ENCODE results near the gene CFAP58.

Gene CFAP58

GRCh38 chr10:104479906-104480593, 126.4 kb downstream of the CFAP58 start:
- H3K9me3 ChIP-seq (ENCODE audit: insufficient read depth, low read depth, low read length): no peaks in the 10 kb centered on the region
- H3K27ac ChIP-seq (ENCODE audit: low read length): no peak overlapping the region
- no peak overlapping the region for H3K4me3 ChIP-seq (ENCODE audit: low read length)
- no peaks in the 10 kb centered on the region for H3K27me3 ChIP-seq (ENCODE audit: insufficient read depth, low read length)
- H3K36me3 ChIP-seq (ENCODE audit: insufficient read depth, low read depth, low read length): no peaks in the 10 kb centered on the region
- no peak overlapping the region for H3K9ac ChIP-seq (ENCODE audit: low read depth, low read length)
- no peaks in the 10 kb centered on the region for H3K4me1 ChIP-seq (ENCODE audit: insufficient read depth, low read length)

DNA sequence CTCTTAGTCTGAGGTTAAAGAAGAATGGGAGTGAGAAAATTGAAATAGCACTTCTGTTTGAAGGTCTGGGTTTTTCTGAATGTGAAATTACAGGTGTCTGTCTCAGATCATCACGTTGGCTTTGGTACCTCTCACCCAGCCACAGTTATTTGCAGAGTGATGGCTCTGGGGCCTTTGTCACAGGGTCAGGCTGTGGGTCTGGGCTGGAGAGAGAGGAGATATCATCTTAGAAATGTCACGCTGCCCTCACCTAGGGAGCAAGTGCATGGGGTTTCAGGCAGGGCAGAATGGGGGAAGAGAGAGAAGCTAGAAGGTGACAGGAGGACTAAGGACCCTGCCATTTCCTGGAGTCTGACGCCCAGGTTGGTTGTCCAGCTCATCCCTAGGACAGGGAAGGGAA, 127.2 kb downstream of the CFAP58 start:
- no peak overlapping the region for H3K27ac ChIP-seq (ENCODE audit: low read length)
- H3K4me1 ChIP-seq (ENCODE audit: insufficient read depth, low read length): no peaks in the 10 kb centered on the region
- no peaks in the 10 kb centered on the region for H3K9me3 ChIP-seq (ENCODE audit: insufficient read depth, low read depth, low read length)
- H3K27me3 ChIP-seq (ENCODE audit: insufficient read depth, low read length): no peaks in the 10 kb centered on the region
- H3K9ac ChIP-seq (ENCODE audit: low read depth, low read length): no peak overlapping the region
- no peaks in the 10 kb centered on the region for H3K36me3 ChIP-seq (ENCODE audit: insufficient read depth, low read depth, low read length)
- no peak overlapping the region for H3K4me3 ChIP-seq (ENCODE audit: low read length)

DNA sequence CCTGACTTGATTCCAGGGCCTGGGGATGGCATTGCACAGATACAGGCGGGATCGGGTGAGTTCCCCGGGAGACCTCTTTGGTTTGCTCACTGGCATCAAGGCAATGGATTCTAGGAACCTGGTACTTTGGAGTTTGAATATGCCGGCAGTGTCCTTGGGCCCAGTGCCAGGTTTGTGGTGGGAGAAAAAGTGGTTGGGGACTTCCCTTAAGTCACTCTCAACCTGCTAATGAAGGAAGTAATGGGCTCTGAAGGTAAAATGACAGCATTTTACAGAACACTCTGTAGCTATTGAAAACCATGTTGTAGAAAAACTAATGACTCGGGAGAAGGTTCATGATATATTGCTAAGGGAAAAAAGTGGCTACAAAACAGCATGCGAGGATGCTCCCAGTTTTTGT, 129.9 kb downstream of the CFAP58 start:
- peaks cover 3% of the 10 kb centered on the region; the same call in 1 of the 2 replicates for H3K4me1 ChIP-seq (ENCODE audit: insufficient read depth, low read length)
- H3K27me3 ChIP-seq (ENCODE audit: insufficient read depth, low read length): no peaks in the 10 kb centered on the region

DNA sequence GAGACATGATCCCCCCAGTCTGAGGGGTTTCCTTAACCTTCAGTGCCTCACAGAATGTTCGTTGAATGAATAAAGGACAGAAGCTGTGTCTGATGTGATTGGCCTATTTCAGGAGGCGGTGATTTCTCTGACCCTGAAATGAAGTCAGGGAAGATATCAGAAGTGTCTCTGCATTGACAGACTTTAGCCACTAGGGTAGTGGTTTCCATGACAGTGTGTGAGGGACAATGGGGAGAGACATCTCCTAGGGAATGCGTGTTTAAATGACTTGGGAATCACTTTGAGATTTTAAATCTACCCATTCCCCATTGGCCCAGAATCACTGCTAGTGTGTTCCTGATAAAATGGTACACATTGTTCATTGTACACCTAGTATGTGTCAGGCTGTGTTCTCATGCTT, 132.0 kb downstream of the CFAP58 start:
- Histone ChIP-seq H3K27ac (ENCODE audit: low read length) (no peak overlapping the region), H3K27me3 (ENCODE audit: insufficient read depth, low read length) (no peaks in the 10 kb centered on the region), H3K4me1 (ENCODE audit: insufficient read depth, low read length) (peaks cover 3% of the 10 kb centered on the region; the same call in 1 of the 2 replicates), H3K9me3 (ENCODE audit: insufficient read depth, low read depth, low read length) (no peaks in the 10 kb centered on the region), H3K36me3 (ENCODE audit: insufficient read depth, low read depth, low read length) (no peaks in the 10 kb centered on the region), H3K9ac (ENCODE audit: low read depth, low read length) (no peak overlapping the region), H3K4me3 (ENCODE audit: low read length) (no peak overlapping the region)

More for the DNA sequence above, 129.9 kb downstream of the CFAP58 start:
- no peak overlapping the region for H3K9ac ChIP-seq (ENCODE audit: low read depth, low read length)
- H3K36me3 ChIP-seq (ENCODE audit: insufficient read depth, low read depth, low read length): no peaks in the 10 kb centered on the region
- H3K4me3 ChIP-seq (ENCODE audit: low read length): no peak overlapping the region
- H3K27ac ChIP-seq (ENCODE audit: low read length): no peak overlapping the region
- no peaks in the 10 kb centered on the region for H3K9me3 ChIP-seq (ENCODE audit: insufficient read depth, low read depth, low read length)

DNA sequence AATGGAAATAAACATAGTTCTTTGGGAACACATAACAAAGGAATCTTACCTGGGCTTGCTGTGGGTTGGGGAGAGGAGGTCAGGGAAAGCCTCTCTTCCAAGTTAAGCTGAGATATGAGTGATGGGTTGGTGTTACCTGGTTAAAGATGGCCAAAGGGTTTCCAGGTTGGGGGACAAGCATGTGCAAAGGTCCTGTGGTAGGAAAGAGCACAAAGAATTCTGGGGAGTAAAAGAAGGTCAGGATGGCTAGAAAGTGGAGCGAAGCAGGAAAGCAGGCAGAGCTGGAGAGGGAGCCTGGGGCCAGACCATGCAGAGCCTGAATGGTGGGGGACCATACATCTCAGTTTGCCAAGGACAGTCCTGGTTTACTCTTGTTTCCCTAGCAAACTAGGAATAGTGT, 133.2 kb downstream of the CFAP58 start:
- Histone ChIP-seq H3K9ac (ENCODE audit: low read depth, low read length) (no peak overlapping the region), H3K27me3 (ENCODE audit: insufficient read depth, low read length) (no peaks in the 10 kb centered on the region), H3K36me3 (ENCODE audit: insufficient read depth, low read depth, low read length) (no peaks in the 10 kb centered on the region), H3K4me3 (ENCODE audit: low read length) (no peak overlapping the region), H3K27ac (ENCODE audit: low read length) (no peak overlapping the region), H3K9me3 (ENCODE audit: insufficient read depth, low read depth, low read length) (no peaks in the 10 kb centered on the region), H3K4me1 (ENCODE audit: insufficient read depth, low read length) (peaks cover 3% of the 10 kb centered on the region; the same call in 1 of the 2 replicates)

DNA sequence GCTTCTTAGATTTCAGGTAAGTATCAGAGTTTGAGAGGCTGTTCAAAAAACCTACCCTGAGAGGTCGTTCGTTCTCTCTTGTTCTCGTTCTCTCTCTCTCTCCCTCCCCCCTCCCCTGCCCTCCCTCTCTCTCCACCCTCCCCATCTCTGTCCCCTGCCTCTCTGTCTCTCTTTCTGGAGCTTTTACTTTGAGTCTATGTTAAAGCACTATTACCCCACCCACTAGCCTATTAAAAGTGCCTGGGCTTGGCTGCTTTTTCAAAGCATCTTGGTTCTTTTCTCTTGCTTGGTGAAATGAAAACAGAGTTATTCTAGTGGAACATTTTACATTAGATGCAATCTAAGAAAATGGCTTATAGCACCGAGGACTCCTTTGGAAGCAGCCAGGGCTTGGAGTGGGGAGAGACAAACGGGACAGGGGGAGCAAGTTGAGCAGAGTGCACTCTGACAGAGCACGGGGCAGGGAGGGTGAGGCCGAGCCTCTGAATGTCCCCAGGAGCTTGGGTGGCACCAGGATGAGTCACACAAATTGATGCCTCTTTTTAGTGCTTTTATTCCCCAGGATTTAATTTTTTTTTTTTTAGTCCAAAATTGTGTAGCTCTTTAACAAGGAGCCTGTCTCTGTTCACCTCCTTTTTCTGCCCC, 134.3 kb downstream of the CFAP58 start:
- no peaks in the 10 kb centered on the region for H3K27me3 ChIP-seq (ENCODE audit: insufficient read depth, low read length)
- no peak overlapping the region for H3K9ac ChIP-seq (ENCODE audit: low read depth, low read length)
- H3K4me3 ChIP-seq (ENCODE audit: low read length): no peak overlapping the region
- H3K9me3 ChIP-seq (ENCODE audit: insufficient read depth, low read depth, low read length): no peaks in the 10 kb centered on the region
- H3K27ac ChIP-seq (ENCODE audit: low read length): no peak overlapping the region
- peaks cover 3% of the 10 kb centered on the region; the same call in 1 of the 2 replicates for H3K4me1 ChIP-seq (ENCODE audit: insufficient read depth, low read length)
- H3K36me3 ChIP-seq (ENCODE audit: insufficient read depth, low read depth, low read length): no peaks in the 10 kb centered on the region

DNA sequence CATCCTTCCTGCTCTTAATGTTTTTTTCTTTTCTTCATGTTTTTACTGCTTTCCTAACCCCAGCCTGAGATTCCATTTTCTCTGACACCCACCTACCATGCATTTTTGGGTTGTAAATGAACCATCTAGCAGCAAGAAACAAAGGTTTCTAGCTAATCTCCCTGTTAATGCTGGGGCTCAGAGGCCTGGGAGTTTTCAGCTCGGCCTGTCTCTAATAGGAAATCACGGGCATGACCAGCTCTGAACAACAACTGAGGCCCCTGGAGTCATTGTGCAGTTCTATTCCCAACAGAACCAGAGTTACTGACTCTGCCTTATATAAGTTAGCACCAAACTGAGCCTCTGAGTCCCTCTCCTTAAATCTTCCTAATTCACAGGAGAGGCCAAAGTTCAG, 134.8 kb downstream of the CFAP58 start:
- Histone ChIP-seq H3K4me1 (ENCODE audit: insufficient read depth, low read length) (peaks cover 3% of the 10 kb centered on the region; the same call in 1 of the 2 replicates), H3K27me3 (ENCODE audit: insufficient read depth, low read length) (no peaks in the 10 kb centered on the region), H3K9ac (ENCODE audit: low read depth, low read length) (no peak overlapping the region), H3K9me3 (ENCODE audit: insufficient read depth, low read depth, low read length) (no peaks in the 10 kb centered on the region), H3K4me3 (ENCODE audit: low read length) (no peak overlapping the region), H3K36me3 (ENCODE audit: insufficient read depth, low read depth, low read length) (no peaks in the 10 kb centered on the region), H3K27ac (ENCODE audit: low read length) (no peak overlapping the region)

- H3K27ac ChIP-seq (ENCODE audit: low read length): no peak overlapping the region
- H3K4me3 ChIP-seq (ENCODE audit: low read length): no peak overlapping the region
- H3K9ac ChIP-seq (ENCODE audit: low read depth, low read length): no peak overlapping the region
- H3K27me3 ChIP-seq (ENCODE audit: insufficient read depth, low read length): no peaks in the 10 kb centered on the region
- H3K4me1 ChIP-seq (ENCODE audit: insufficient read depth, low read length): peaks cover 3% of the 10 kb centered on the region; the same call in 1 of the 2 replicates
- no peaks in the 10 kb centered on the region for H3K9me3 ChIP-seq (ENCODE audit: insufficient read depth, low read depth, low read length)
- no peaks in the 10 kb centered on the region for H3K36me3 ChIP-seq (ENCODE audit: insufficient read depth, low read depth, low read length)
Measured at GRCh38 chr10:104492329-104492940, 138.8 kb downstream of the CFAP58 start.

GRCh38 chr10:104498347-104499081, 144.9 kb downstream of the CFAP58 start:
- H3K27ac ChIP-seq (ENCODE audit: low read length): no peak overlapping the region
- H3K9ac ChIP-seq (ENCODE audit: low read depth, low read length): no peak overlapping the region
- no peak overlapping the region for H3K4me3 ChIP-seq (ENCODE audit: low read length)
- H3K9me3 ChIP-seq (ENCODE audit: insufficient read depth, low read depth, low read length): no peaks in the 10 kb centered on the region
- H3K4me1 ChIP-seq (ENCODE audit: insufficient read depth, low read length): no peaks in the 10 kb centered on the region; the same call in 1 of the 2 replicates
- no peaks in the 10 kb centered on the region for H3K36me3 ChIP-seq (ENCODE audit: insufficient read depth, low read depth, low read length)
- H3K27me3 ChIP-seq (ENCODE audit: insufficient read depth, low read length): no peaks in the 10 kb centered on the region

- no peak overlapping the region for H3K27ac ChIP-seq (ENCODE audit: low read length)
- no peaks in the 10 kb centered on the region for H3K9me3 ChIP-seq (ENCODE audit: insufficient read depth, low read depth, low read length)
- no peaks in the 10 kb centered on the region; the same call in 1 of the 2 replicates for H3K4me1 ChIP-seq (ENCODE audit: insufficient read depth, low read length)
- no peaks in the 10 kb centered on the region for H3K36me3 ChIP-seq (ENCODE audit: insufficient read depth, low read depth, low read length)
- no peak overlapping the region for H3K4me3 ChIP-seq (ENCODE audit: low read length)
- no peaks in the 10 kb centered on the region for H3K27me3 ChIP-seq (ENCODE audit: insufficient read depth, low read length)
- no peak overlapping the region for H3K9ac ChIP-seq (ENCODE audit: low read depth, low read length)
Measured at GRCh38 chr10:104501449-104501848, 147.8 kb downstream of the CFAP58 start.

GRCh38 chr10:104501864-104502579, 148.4 kb downstream of the CFAP58 start:
- Histone ChIP-seq H3K9ac (ENCODE audit: low read depth, low read length) (no peak overlapping the region), H3K4me1 (ENCODE audit: insufficient read depth, low read length) (no peaks in the 10 kb centered on the region; the same call in 1 of the 2 replicates), H3K4me3 (ENCODE audit: low read length) (no peak overlapping the region), H3K36me3 (ENCODE audit: insufficient read depth, low read depth, low read length) (no peaks in the 10 kb centered on the region), H3K9me3 (ENCODE audit: insufficient read depth, low read depth, low read length) (no peaks in the 10 kb centered on the region), H3K27ac (ENCODE audit: low read length) (no peak overlapping the region), H3K27me3 (ENCODE audit: insufficient read depth, low read length) (no peaks in the 10 kb centered on the region)

Measured in iPS-20b (cell line).